ENCODE data around the gene ACOX1.

Gene ACOX1

GRCh38 chr17:75910699-75911098 is 68.3 kb downstream of the ACOX1 start:
- no peak overlapping the region for H3K27ac ChIP-seq
- no peak for TF ChIP-seq CTCF (IDR thresholded peaks at IDR 0.05; ENCODE audit: low read depth, low read length, missing control alignments)
- no peak overlapping the region for H3K4me3 ChIP-seq (ENCODE audit: low read depth, low read length)
- DNase-seq, result no peak
- no peaks in the 10 kb centered on the region for H3K27me3 ChIP-seq (replicated peaks)
- in situ Hi-C loops (cut with HindIII; ENCODE audit: low pct_ligation_motif_present, low sequenced_read_pairs), result no loop called here
- H3K36me3 ChIP-seq (replicated peaks), result no peaks in the 10 kb centered on the region

- no peak for DNase-seq
- no peaks in the 10 kb centered on the region for H3K27me3 ChIP-seq (replicated peaks)
- H3K36me3 ChIP-seq (replicated peaks), result no peaks in the 10 kb centered on the region
- no peak overlapping the region for H3K27ac ChIP-seq
- in situ Hi-C loops (cut with HindIII; ENCODE audit: low pct_ligation_motif_present, low sequenced_read_pairs), result no loop called here
- H3K4me3 ChIP-seq (ENCODE audit: low read depth, low read length), result no peak overlapping the region
- TF ChIP-seq CTCF (IDR thresholded peaks at IDR 0.05; ENCODE audit: low read depth, low read length, missing control alignments), result no peak
These were observed 69.1 kb downstream of the ACOX1 start for GRCh38 chr17:75909812-75910274.

GRCh38 chr17:75909051-75909811 is 69.7 kb downstream of the ACOX1 start:
- DNase-seq, result no peak
- H3K36me3 ChIP-seq (replicated peaks), result no peaks in the 10 kb centered on the region
- no peak for TF ChIP-seq CTCF (IDR thresholded peaks at IDR 0.05; ENCODE audit: low read depth, low read length, missing control alignments)
- no peak overlapping the region for H3K27ac ChIP-seq
- H3K4me3 ChIP-seq (ENCODE audit: low read depth, low read length), result no peak overlapping the region
- no peaks in the 10 kb centered on the region for H3K27me3 ChIP-seq (replicated peaks)
- in situ Hi-C loops (cut with HindIII; ENCODE audit: low pct_ligation_motif_present, low sequenced_read_pairs), result no loop called here

GRCh38 chr17:75908201-75908600 is 70.8 kb downstream of the ACOX1 start:
- no peak for TF ChIP-seq CTCF (IDR thresholded peaks at IDR 0.05; ENCODE audit: low read depth, low read length, missing control alignments)
- in situ Hi-C loops (cut with HindIII; ENCODE audit: low pct_ligation_motif_present, low sequenced_read_pairs), result no loop called here
- Histone ChIP-seq H3K27me3 (replicated peaks) (no peaks in the 10 kb centered on the region), H3K27ac (no peak overlapping the region), H3K4me3 (ENCODE audit: low read depth, low read length) (no peak overlapping the region), H3K36me3 (replicated peaks) (no peaks in the 10 kb centered on the region)
- no peak for DNase-seq

GRCh38 chr17:75906143-75906884 is 72.7 kb downstream of the ACOX1 start:
- in situ Hi-C loops (cut with HindIII; ENCODE audit: low pct_ligation_motif_present, low sequenced_read_pairs), result no loop called here
- Histone ChIP-seq H3K27ac (no peak overlapping the region), H3K4me3 (ENCODE audit: low read depth, low read length) (no peak overlapping the region), H3K36me3 (replicated peaks) (peaks cover 5% of the 10 kb centered on the region), H3K27me3 (replicated peaks) (no peaks in the 10 kb centered on the region)
- TF ChIP-seq CTCF (IDR thresholded peaks at IDR 0.05; ENCODE audit: low read depth, low read length, missing control alignments), result no peak
- DNase-seq, result no peak
